ENCODE data around the gene LDLRAD3.

GRCh38 chr11:36238881-36239280 lies 295.0 kb downstream of the LDLRAD3 start:
- TF ChIP-seq POLR2A (IDR thresholded peaks at IDR 0.05) (no peak), CTCF (IDR thresholded peaks at IDR 0.05) (no peak)
